ENCODE results near the gene SLC2A2. TPM values are rescaled to one million over a fixed set of nuclear protein-coding genes. Genes with fewer than 3 reads are reported as not detected.

The SLC2A2 gene
- total RNA-seq, 1 experiment from 2014 or later, result not detected

- Mint-ChIP-seq H3K36me3 (no peaks in the 10 kb centered on the region), H3K4me3 (no peak overlapping the region), H3K9me3 (no peaks in the 10 kb centered on the region), H3K27ac (no peak overlapping the region), H3K4me1 (no peaks in the 10 kb centered on the region), H3K27me3 (ENCODE audit: low read depth) (no peaks in the 10 kb centered on the region)
- no peak for DNase-seq (ENCODE audit: low spot score)
- ATAC-seq, result no peak
- no peak for TF ChIP-seq PRDM15 (CRISPR knock-in tag; IDR thresholded peaks at IDR 0.05)
- TF ChIP-seq E2F4 (CRISPR knock-in tag; IDR thresholded peaks at IDR 0.05; ENCODE audit: borderline replicate concordance, low read depth), result no peak
- ChIA-PET POLR2A (no interaction called here), CTCF (no interaction called here)
Measured at GRCh38 chr3:171055336-171056178, 29.0 kb upstream of the SLC2A2 start.

GRCh38 chr3:171054921-171055320, 28.4 kb upstream of the SLC2A2 start:
- Mint-ChIP-seq H3K36me3 (no peaks in the 10 kb centered on the region), H3K4me3 (no peak overlapping the region), H3K27ac (no peak overlapping the region), H3K27me3 (ENCODE audit: low read depth) (no peaks in the 10 kb centered on the region), H3K4me1 (no peaks in the 10 kb centered on the region), H3K9me3 (no peaks in the 10 kb centered on the region)
- ATAC-seq, result no peak
- POLR2A ChIA-PET, result no interaction called here
- no peak for TF ChIP-seq E2F1 (CRISPR knock-in tag; IDR thresholded peaks at IDR 0.05)
- TF ChIP-seq MAX (CRISPR knock-in tag; IDR thresholded peaks at IDR 0.05), result no peak
- no peak for TF ChIP-seq NFE2L1 (CRISPR knock-in tag; IDR thresholded peaks at IDR 0.05)
- no peak for TF ChIP-seq ESRRA (CRISPR knock-in tag; IDR thresholded peaks at IDR 0.05; ENCODE audit: borderline replicate concordance)
- no peak for TF ChIP-seq NR2C2 (CRISPR knock-in tag; IDR thresholded peaks at IDR 0.05)
- TF ChIP-seq ZNF671 (CRISPR knock-in tag; IDR thresholded peaks at IDR 0.05), result no peak
- TF ChIP-seq STAT6 (CRISPR knock-in tag; conservative IDR thresholded peaks at IDR 0.05; ENCODE audit: low read depth), result no peak
- no peak for TF ChIP-seq ZNF219 (CRISPR knock-in tag; IDR thresholded peaks at IDR 0.05; ENCODE audit: borderline replicate concordance)
- CTCF ChIA-PET, result no interaction called here
- no peak for DNase-seq (ENCODE audit: low spot score)

- no peak overlapping the region for H3K4me3 Mint-ChIP-seq
- ChIA-PET POLR2A (no interaction called here), CTCF (no interaction called here)
- no peaks in the 10 kb centered on the region for H3K36me3 Mint-ChIP-seq
- ATAC-seq (no peak), DNase-seq (ENCODE audit: low spot score) (no peak)
- peaks cover 5% of the 10 kb centered on the region for H3K4me1 Mint-ChIP-seq
- no peak overlapping the region for H3K27ac Mint-ChIP-seq
- H3K9me3 Mint-ChIP-seq, result no peaks in the 10 kb centered on the region
- H3K27me3 Mint-ChIP-seq (ENCODE audit: low read depth), result no peaks in the 10 kb centered on the region
- TF ChIP-seq JAZF1 (CRISPR knock-in tag; IDR thresholded peaks at IDR 0.05), result no peak
- no peak for TF ChIP-seq ETV6 (CRISPR knock-in tag; IDR thresholded peaks at IDR 0.05)
- no peak for TF ChIP-seq ERG (CRISPR knock-in tag; IDR thresholded peaks at IDR 0.05)
- TF ChIP-seq GTF2I (CRISPR knock-in tag; conservative IDR thresholded peaks at IDR 0.05), result no peak
- no peak for TF ChIP-seq FOXP1 (CRISPR knock-in tag; IDR thresholded peaks at IDR 0.05; ENCODE audit: borderline replicate concordance)
- TF ChIP-seq AFF4 (CRISPR knock-in tag; IDR thresholded peaks at IDR 0.05; ENCODE audit: borderline replicate concordance), result no peak
Measured at GRCh38 chr3:171054231-171054630, 27.7 kb upstream of the SLC2A2 start.
